GM18505 (cell line): Measurements from ENCODE around the gene ADGRF1.
"Not testable (repeated sequence)": the region's sequence is repeated elsewhere in the genome, so short reads cannot be mapped to it uniquely, and the experiment has no call there.

Source experiments
- ATAC-seq: cut with Tn5 transposase; IDR thresholded peaks from one replicate; pipeline ENCODE4 v1.9.1; 2021; ENCODE audit not compliant: unreplicated experiment
- POLR2A ChIP-seq: IDR thresholded peaks from 4 replicates; pipeline ENCODE4 v1.6.1; 2011; ENCODE audit warnings: borderline replicate concordance; ENCODE audit not compliant: insufficient read depth, insufficient read length; ENCODE audit errors: extremely low read depth

ADGRF1 gene

GRCh38 chr6:46997646-46998045, 44.5 kb downstream of the ADGRF1 start:
- no peak for TF ChIP-seq POLR2A
- ATAC-seq, result no peak

- ATAC-seq, result no peak
- TF ChIP-seq POLR2A, result no peak
These were observed 45.1 kb downstream of the ADGRF1 start for GRCh38 chr6:46996860-46997641.

GRCh38 chr6:46994933-46995332, 47.2 kb downstream of the ADGRF1 start:
- no peak for ATAC-seq

GRCh38 chr6:46993846-46994245, 48.3 kb downstream of the ADGRF1 start:
- no peak for ATAC-seq
- TF ChIP-seq POLR2A, result no peak

More at GRCh38 chr6:46994933-46995332, 47.2 kb downstream of the ADGRF1 start:
- TF ChIP-seq POLR2A, result no peak

GRCh38 chr6:46992391-46992790, 49.7 kb downstream of the ADGRF1 start:
- ATAC-seq, result not testable (repeated sequence)

GRCh38 chr6:46990818-46991510, 51.2 kb downstream of the ADGRF1 start:
- not testable (repeated sequence) for ATAC-seq

GRCh38 chr6:46990031-46990644, 52.0 kb downstream of the ADGRF1 start:
- no peak for TF ChIP-seq POLR2A
- no peak for ATAC-seq

- TF ChIP-seq POLR2A, result no peak
- ATAC-seq, result no peak
These were observed 52.7 kb downstream of the ADGRF1 start for GRCh38 chr6:46989398-46989797.

- TF ChIP-seq POLR2A, result no peak
- ATAC-seq, result no peak
These were observed 56.2 kb downstream of the ADGRF1 start for GRCh38 chr6:46985943-46986342.

GRCh38 chr6:46983007-46983411, 59.1 kb downstream of the ADGRF1 start:
- TF ChIP-seq POLR2A, result no peak
- ATAC-seq, result no peak

- ATAC-seq, result no peak
- no peak for TF ChIP-seq POLR2A
These were observed 62.9 kb downstream of the ADGRF1 start for GRCh38 chr6:46979206-46979605.

- ATAC-seq, result no peak
- TF ChIP-seq POLR2A, result no peak
These were observed 67.3 kb downstream of the ADGRF1 start for GRCh38 chr6:46974786-46975185.

- no peak for TF ChIP-seq POLR2A
- ATAC-seq, result no peak
These were observed 69.1 kb downstream of the ADGRF1 start for GRCh38 chr6:46973029-46973428.

- TF ChIP-seq POLR2A, result no peak
- no peak for ATAC-seq
These were observed 69.6 kb downstream of the ADGRF1 start for GRCh38 chr6:46972531-46972930.

GRCh38 chr6:46969206-46969605, 72.9 kb downstream of the ADGRF1 start:
- no peak for TF ChIP-seq POLR2A
- no peak for ATAC-seq
